Activated CD8-positive, alpha-beta T cell treated with anti-CD3 and anti-CD28 coated beads for 36 hours (primary cell): Measurements from ENCODE around the gene DUOX2. TPM values are rescaled to one million over a fixed set of nuclear protein-coding genes. Genes with fewer than 3 reads are reported as not detected.
"Not testable (repeated sequence)": the region's sequence is repeated elsewhere in the genome, so short reads cannot be mapped to it uniquely, and the experiment has no call there.

ENCODE experiments used
- ATAC-seq: fragments of 200-7000 bp; cut with Tn5 transposase; one replicate; pipeline ENCODE4 v1.10.0; 2021; ENCODE audit warnings: mild to moderate bottlenecking, moderate library complexity
- CTCF ChIA-PET: fragments of 350-600 bp; sonication (Branson Sonifier 250); formaldehyde crosslinking; loops from one replicate; lab custom pipeline; 2021; ENCODE audit warnings: antibody characterized with exemption; lab: Charles Lee
- POLR2A ChIA-PET: fragments of 350-600 bp; sonication (Branson Sonifier 250); formaldehyde crosslinking; loops from one replicate; lab custom pipeline; 2021; ENCODE audit warnings: antibody characterized with exemption; lab: Charles Lee
- DNase-seq: peaks from one replicate; pipeline ENCODE4 v3.0.0-alpha.2; 2020
- H3K27ac Mint-ChIP-seq: one replicate; pipeline ENCODE4 v1.8.0; 2021; ENCODE audit warnings: mild to moderate bottlenecking, mixed read lengths
- H3K27me3 Mint-ChIP-seq: one replicate; pipeline ENCODE4 v1.8.0; 2021; ENCODE audit warnings: mixed read lengths
- H3K36me3 Mint-ChIP-seq: one replicate; pipeline ENCODE4 v1.8.0; 2021; ENCODE audit warnings: low read depth, mixed read lengths
- H3K4me1 Mint-ChIP-seq: one replicate; pipeline ENCODE4 v1.8.0; 2021; ENCODE audit warnings: low read depth, mixed read lengths
- H3K4me3 Mint-ChIP-seq: one replicate; pipeline ENCODE4 v1.8.0; 2021; ENCODE audit warnings: mild to moderate bottlenecking, moderate library complexity, mixed read lengths
- H3K9me3 Mint-ChIP-seq: one replicate; pipeline ENCODE4 v1.8.0; 2021; ENCODE audit warnings: mixed read lengths
- intact Hi-C: fragments of 100-400 bp; cut with micrococcal nuclease; formaldehyde crosslinking; loops from one replicate; pipeline ENCODE4 v1.10.0; 2022
- total RNA-seq, 2 experiments: library from RNA; stranded (reverse); gene quantifications; one replicate each; pipeline ENCODE4 v1.2.3, GENCODE V29; 2021
- TF ChIP-seq, protein P1 (sequence below): fragments of 200-600 bp; IDR thresholded peaks from one replicate; pipeline ENCODE4 v1.8.0; 2022; ENCODE audit warnings: antibody characterized with exemption, mild to moderate bottlenecking

Gene DUOX2
- total RNA-seq, 2 experiments from 2014 or later, result 0.05 to 0.18 TPM

DNA sequence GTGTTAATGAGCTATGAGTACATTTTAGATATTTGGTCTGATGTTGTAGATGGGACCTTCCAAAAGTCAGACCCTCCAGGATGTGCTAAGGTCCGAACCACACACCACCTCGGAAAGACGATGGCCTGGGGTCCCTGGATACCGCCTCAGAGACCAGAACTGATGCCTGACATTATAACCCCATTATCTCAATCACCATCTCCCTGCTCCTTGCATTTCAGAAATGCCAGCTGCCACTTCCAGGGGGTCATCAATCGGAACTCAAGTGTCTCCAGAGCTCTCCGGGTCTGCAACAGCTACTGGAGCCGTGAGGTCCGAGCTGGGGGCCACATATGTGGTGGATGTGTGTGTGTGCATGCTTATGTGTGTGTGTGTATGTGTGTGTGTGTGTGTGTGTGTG lies 23.7 kb upstream of the DUOX2 start:
- Mint-ChIP-seq H3K9me3 (no peaks in the 10 kb centered on the region), H3K4me3 (no peak overlapping the region), H3K27me3 (peaks cover 28% of the 10 kb centered on the region), H3K27ac (no peak overlapping the region), H3K36me3 (no peaks in the 10 kb centered on the region), H3K4me1 (peaks cover 10% of the 10 kb centered on the region)
- ATAC-seq (no peak), DNase-seq (no peak)
- TF ChIP-seq, protein P1, sequence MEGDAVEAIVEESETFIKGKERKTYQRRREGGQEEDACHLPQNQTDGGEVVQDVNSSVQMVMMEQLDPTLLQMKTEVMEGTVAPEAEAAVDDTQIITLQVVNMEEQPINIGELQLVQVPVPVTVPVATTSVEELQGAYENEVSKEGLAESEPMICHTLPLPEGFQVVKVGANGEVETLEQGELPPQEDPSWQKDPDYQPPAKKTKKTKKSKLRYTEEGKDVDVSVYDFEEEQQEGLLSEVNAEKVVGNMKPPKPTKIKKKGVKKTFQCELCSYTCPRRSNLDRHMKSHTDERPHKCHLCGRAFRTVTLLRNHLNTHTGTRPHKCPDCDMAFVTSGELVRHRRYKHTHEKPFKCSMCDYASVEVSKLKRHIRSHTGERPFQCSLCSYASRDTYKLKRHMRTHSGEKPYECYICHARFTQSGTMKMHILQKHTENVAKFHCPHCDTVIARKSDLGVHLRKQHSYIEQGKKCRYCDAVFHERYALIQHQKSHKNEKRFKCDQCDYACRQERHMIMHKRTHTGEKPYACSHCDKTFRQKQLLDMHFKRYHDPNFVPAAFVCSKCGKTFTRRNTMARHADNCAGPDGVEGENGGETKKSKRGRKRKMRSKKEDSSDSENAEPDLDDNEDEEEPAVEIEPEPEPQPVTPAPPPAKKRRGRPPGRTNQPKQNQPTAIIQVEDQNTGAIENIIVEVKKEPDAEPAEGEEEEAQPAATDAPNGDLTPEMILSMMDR, result no peak
- intact Hi-C loops, result no loop called here
- ChIA-PET POLR2A (interaction anchor here (0.9 kb wide), 1 partner anchor 30 kb away, joined by 3 read pairs; no protein-coding TSS in a partner anchor), CTCF (interaction anchor here (1.1 to 1.9 kb wide), 3 partner anchors 9 to 68 kb away, joined by 3 to 8 read pairs (median 4); no protein-coding TSS in a partner anchor)

DNA sequence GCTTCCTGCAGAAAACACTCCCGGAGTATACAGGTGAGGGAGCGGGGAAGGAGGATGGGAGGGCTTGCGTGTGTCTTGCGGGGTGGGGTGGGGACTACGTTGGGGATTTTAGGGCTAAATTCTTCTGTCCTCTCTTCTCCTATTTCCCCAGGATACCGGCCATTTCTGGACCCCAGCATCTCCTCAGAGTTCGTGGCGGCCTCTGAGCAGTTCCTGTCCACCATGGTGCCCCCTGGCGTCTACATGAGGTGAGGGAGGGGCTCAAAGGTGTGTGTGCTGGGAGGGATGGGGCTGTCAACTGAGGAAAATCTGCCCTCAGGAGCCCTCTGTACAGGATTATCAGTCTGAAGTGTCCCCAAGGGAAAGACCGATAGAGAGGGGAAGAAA lies 22.4 kb upstream of the DUOX2 start:
- H3K4me3 Mint-ChIP-seq, result peak overlapping the region; percentile 3

GRCh38 chr15:45135705-45136377 lies 21.9 kb upstream of the DUOX2 start:
- CTCF ChIA-PET, result interaction anchor here (0.7 to 6.9 kb wide), 3 partner anchors 9 to 19 kb away, joined by 3 to 48 read pairs (median 4); no protein-coding TSS in a partner anchor
- intact Hi-C loops, H3K27ac Mint-ChIP-seq, H3K36me3 Mint-ChIP-seq, H3K9me3 Mint-ChIP-seq, ATAC-seq, POLR2A ChIA-PET, DNase-seq: not testable (repeated sequence)
- Mint-ChIP-seq H3K4me1 (peaks cover 10% of the 10 kb centered on the region), H3K4me3 (peak overlapping the region; percentile 3), H3K27me3 (peaks cover 28% of the 10 kb centered on the region)

More for the DNA sequence above, 22.4 kb upstream of the DUOX2 start:
- ChIA-PET CTCF (interaction anchor here (0.7 to 1.6 kb wide), 2 partner anchors 9 to 11 kb away, joined by 3 to 4 read pairs; no protein-coding TSS in a partner anchor), POLR2A (no interaction called here)
- DNase-seq (peak; percentile 31), ATAC-seq (peak; percentile 45)
- H3K27ac Mint-ChIP-seq, result no peak overlapping the region
- peaks cover 28% of the 10 kb centered on the region for H3K27me3 Mint-ChIP-seq
- H3K36me3 Mint-ChIP-seq, result no peaks in the 10 kb centered on the region
- TF ChIP-seq, protein P1, result peak; percentile 41
- peaks cover 10% of the 10 kb centered on the region for H3K4me1 Mint-ChIP-seq
- no peaks in the 10 kb centered on the region for H3K9me3 Mint-ChIP-seq
- intact Hi-C loops, result no loop called here

DNA sequence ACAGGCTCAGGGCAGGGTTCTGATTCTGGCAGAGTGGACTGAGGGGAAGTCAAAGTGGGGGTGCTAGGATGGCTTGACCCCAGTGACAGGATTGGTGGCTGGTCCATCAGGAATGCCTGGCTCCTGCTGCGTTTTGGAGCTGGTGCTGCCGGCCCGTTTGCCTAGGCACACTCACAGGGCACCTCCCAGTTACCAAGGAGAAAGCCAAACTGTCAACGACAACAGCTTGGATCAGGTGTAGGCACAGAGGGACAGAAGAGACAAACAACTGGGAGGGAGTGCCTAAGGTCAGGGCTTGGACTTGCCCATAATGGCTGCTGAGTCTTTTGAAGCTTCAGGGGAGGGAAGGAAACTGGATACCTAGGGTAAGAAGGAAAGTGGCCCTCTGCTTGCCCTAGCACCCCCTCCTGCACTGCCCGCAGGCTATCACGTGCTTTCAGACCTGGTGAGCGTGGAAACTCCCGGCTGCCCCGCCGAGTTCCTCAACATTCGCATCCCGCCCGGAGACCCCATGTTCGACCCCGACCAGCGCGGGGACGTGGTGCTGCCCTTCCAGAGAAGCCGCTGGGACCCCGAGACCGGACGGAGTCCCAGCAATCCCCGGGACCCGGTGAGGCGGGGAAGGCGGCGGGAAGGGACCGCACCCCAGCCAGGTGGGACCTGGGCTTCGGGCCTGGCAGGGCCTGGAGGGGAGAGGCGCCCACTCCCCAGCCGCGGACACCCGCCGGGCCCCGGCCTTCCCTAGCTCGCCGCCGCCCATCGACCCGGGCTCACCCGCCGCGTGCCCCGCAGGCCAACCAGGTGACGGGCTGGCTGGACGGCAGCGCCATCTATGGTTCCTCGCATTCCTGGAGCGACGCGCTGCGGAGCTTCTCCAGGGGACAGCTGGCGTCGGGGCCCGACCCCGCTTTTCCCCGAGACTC lies 21.0 kb upstream of the DUOX2 start:
- intact Hi-C loops, result no loop called here
- H3K4me1 Mint-ChIP-seq, result peaks cover 10% of the 10 kb centered on the region
- no peak overlapping the region for H3K27ac Mint-ChIP-seq

GRCh38 chr15:45134046-45134445 lies 20.1 kb upstream of the DUOX2 start:
- TF ChIP-seq, protein P1, result no peak
- Mint-ChIP-seq H3K27ac (no peak overlapping the region), H3K36me3 (no peaks in the 10 kb centered on the region), H3K4me3 (no peak overlapping the region), H3K4me1 (peaks cover 10% of the 10 kb centered on the region), H3K27me3 (peaks cover 39% of the 10 kb centered on the region), H3K9me3 (no peaks in the 10 kb centered on the region)
- ChIA-PET CTCF (interaction anchor here (6.9 kb wide), 1 partner anchor 17 kb away, joined by 48 read pairs; no protein-coding TSS in a partner anchor), POLR2A (no interaction called here)
- DNase-seq (no peak), ATAC-seq (no peak)
- intact Hi-C loops, result no loop called here

More for the DNA sequence above, 21.0 kb upstream of the DUOX2 start:
- Mint-ChIP-seq H3K4me3 (peak overlapping the region; percentile 37), H3K27me3 (peaks cover 35% of the 10 kb centered on the region), H3K36me3 (no peaks in the 10 kb centered on the region), H3K9me3 (no peaks in the 10 kb centered on the region)
- TF ChIP-seq, protein P1, result no peak
- ATAC-seq (peak; percentile 63), DNase-seq (peak; percentile 26)
- POLR2A ChIA-PET, result no interaction called here
- CTCF ChIA-PET, result interaction anchor here (1.6 to 6.9 kb wide), 2 partner anchors 8 to 18 kb away, joined by 4 to 48 read pairs; no protein-coding TSS in a partner anchor
